Hepatocyte (in vitro differentiated cells): ENCODE measurements around the gene PRKCZ. TPM values are rescaled to one million over a fixed set of nuclear protein-coding genes. Genes with fewer than 3 reads are reported as not detected.

Experiments used
- DNase-seq: peaks from one replicate; pipeline ENCODE4 v3.0.0-alpha.2; 2016; ENCODE audit warnings: low spot score
- H2AFZ ChIP-seq: fragments of 200-600 bp; sonication (generic); 2 replicates; pipeline ENCODE4 v1.6.0; 2016; ENCODE audit warnings: antibody characterized with exemption, mild to moderate bottlenecking
- H3K27ac ChIP-seq: fragments of 200-600 bp; sonication (generic); 2 replicates; pipeline ENCODE4 v1.5.1; 2016; ENCODE audit warnings: mild to moderate bottlenecking
- H3K27me3 ChIP-seq: fragments of 200-600 bp; sonication (generic); 2 replicates; pipeline ENCODE4 v1.6.1; 2016
- H3K36me3 ChIP-seq: fragments of 200-600 bp; sonication (generic); replicated peaks from 2 replicates; pipeline ENCODE4 v1.5.1; 2016; ENCODE audit warnings: low read depth; ENCODE audit not compliant: insufficient read depth
- H3K4me1 ChIP-seq: fragments of 200-600 bp; sonication (generic); 2 replicates; pipeline ENCODE4 v1.5.1; 2016; ENCODE audit warnings: mild to moderate bottlenecking, moderate library complexity; ENCODE audit not compliant: insufficient read depth
- H3K4me2 ChIP-seq: fragments of 200-600 bp; sonication (generic); 2 replicates; pipeline ENCODE4 v1.6.0; 2016
- H3K4me3 ChIP-seq: fragments of 200-600 bp; sonication (generic); 2 replicates; pipeline ENCODE4 v1.5.1; 2016; ENCODE audit warnings: mild to moderate bottlenecking
- H3K79me2 ChIP-seq: fragments of 200-600 bp; sonication (generic); 2 replicates; pipeline ENCODE4 v1.6.0; 2017; ENCODE audit warnings: mild to moderate bottlenecking
- H3K9me2 ChIP-seq: fragments of 200-600 bp; sonication (generic); replicated peaks from 2 replicates; pipeline ENCODE4 v1.6.0; 2017; ENCODE audit warnings: mild to moderate bottlenecking; ENCODE audit not compliant: insufficient read depth
- H3K9me3 ChIP-seq: fragments of 200-600 bp; sonication (generic); 2 replicates; pipeline ENCODE4 v1.5.1; 2016; ENCODE audit warnings: low read depth, mild to moderate bottlenecking
- H4K20me1 ChIP-seq: fragments of 200-600 bp; sonication (generic); 2 replicates; pipeline ENCODE4 v1.6.0; 2016; ENCODE audit warnings: mild to moderate bottlenecking; ENCODE audit not compliant: insufficient read depth, poor library complexity, severe bottlenecking
- EZH2 ChIP-seq: fragments of 200-600 bp; sonication (generic); IDR thresholded peaks from 2 replicates; pipeline ENCODE4 v1.6.1; 2016; ENCODE audit warnings: antibody characterized with exemption, mild to moderate bottlenecking, borderline replicate concordance
- EZH2phosphoT487 ChIP-seq: fragments of 200-600 bp; sonication (generic); IDR thresholded peaks from one replicate; pipeline ENCODE4 v1.6.1; 2018; ENCODE audit warnings: antibody characterized with exemption, mild to moderate bottlenecking, low read depth, moderate library complexity; ENCODE audit not compliant: unreplicated experiment, severe bottlenecking
- WGBS: methylation state at CpG from one replicate; pipeline ENCODE4 v1.1.6; 2016; ENCODE audit warnings: low lambda C conversion rate; ENCODE audit errors: missing lambda C conversion rate; 5-methylcytosine and 5-hydroxymethylcytosine counted together
- polyA plus RNA-seq: library from polyadenylated mRNA; unstranded; fragments of >200 nt; fragmentation: Nextera tagmentation; extraction: Ambion mirVana; gene quantifications from 2 replicates; pipeline ENCODE4 v1.2.1, GENCODE V29; 2016
- total RNA-seq: library from RNA; depleted of rRNA; stranded (reverse); fragments of >200 nt; gene quantifications from 2 replicates; pipeline ENCODE4 v1.2.3, GENCODE V29; 2014
- TF ChIP-seq, protein P1 (sequence below): fragments of 200-600 bp; sonication (generic); IDR thresholded peaks from 2 replicates; pipeline ENCODE4 v1.5.1; 2016; ENCODE audit warnings: antibody characterized with exemption, mild to moderate bottlenecking; ENCODE audit not compliant: poor library complexity

PRKCZ gene
- total and polyA plus RNA-seq, 2 experiments from 2014 or later = 41.0 to 52.3 TPM

DNA sequence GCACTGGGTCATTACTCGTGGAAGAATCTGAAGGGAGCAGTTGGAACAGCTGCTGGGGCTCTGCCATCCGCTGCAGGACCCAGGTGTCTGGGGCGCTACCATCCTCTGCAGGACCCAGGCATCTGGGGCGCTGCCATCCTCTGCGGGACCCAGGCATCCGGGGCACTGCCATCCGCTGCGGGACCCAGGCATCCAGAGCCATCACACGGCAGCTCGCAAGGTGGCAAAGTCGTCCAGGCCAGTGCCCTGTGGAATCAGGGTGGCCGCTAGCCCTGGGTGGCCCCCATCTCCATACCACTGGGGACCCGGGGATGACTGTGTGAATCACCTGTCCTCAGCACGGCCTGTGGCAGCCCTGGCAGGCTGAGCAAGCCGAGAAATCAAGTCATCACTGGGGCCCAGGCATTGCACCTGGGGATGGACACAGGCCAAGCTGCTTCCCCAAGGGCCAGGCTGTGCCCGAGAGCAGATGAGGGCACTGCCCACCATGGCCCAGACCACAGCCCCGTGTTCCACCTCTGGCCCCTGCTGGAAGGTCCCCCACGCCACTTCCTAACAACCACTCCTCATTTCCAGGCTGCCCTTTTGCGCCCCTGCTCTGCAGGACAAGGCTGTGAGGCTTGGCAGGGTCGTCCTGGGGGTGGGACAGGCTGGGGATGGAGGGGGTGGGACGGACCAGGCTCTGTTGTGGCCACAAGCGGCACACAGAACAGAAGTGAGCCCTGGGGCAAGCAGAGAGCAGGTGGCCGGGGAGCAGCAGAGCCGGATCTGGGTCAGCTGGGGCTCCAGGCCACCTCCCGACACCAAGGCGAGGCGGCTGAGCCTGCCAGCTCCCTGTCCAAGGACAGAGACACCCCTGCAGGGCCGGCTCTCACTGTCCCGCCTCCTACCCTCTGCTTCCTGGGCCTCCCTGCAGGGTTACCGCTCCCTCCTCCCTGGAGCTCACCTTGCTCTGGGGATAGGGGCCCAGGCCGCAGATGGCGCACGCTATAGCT is 18.4 kb upstream of the PRKCZ start:
- Histone ChIP-seq H3K4me2 (no peak overlapping the region), H3K9me2 (no peaks in the 10 kb centered on the region), H3K4me3 (no peak overlapping the region), H2AFZ (no peak overlapping the region), H3K79me2 (no peaks in the 10 kb centered on the region), H3K36me3 (no peaks in the 10 kb centered on the region), H4K20me1 (no peaks in the 10 kb centered on the region), H3K27me3 (no peaks in the 10 kb centered on the region), H3K27ac (no peak overlapping the region), H3K4me1 (no peaks in the 10 kb centered on the region), H3K9me3 (no peaks in the 10 kb centered on the region)
- no peak for DNase-seq
- TF ChIP-seq EZH2 (no peak), EZH2phosphoT487 (no peak)
- TF ChIP-seq, protein P1, sequence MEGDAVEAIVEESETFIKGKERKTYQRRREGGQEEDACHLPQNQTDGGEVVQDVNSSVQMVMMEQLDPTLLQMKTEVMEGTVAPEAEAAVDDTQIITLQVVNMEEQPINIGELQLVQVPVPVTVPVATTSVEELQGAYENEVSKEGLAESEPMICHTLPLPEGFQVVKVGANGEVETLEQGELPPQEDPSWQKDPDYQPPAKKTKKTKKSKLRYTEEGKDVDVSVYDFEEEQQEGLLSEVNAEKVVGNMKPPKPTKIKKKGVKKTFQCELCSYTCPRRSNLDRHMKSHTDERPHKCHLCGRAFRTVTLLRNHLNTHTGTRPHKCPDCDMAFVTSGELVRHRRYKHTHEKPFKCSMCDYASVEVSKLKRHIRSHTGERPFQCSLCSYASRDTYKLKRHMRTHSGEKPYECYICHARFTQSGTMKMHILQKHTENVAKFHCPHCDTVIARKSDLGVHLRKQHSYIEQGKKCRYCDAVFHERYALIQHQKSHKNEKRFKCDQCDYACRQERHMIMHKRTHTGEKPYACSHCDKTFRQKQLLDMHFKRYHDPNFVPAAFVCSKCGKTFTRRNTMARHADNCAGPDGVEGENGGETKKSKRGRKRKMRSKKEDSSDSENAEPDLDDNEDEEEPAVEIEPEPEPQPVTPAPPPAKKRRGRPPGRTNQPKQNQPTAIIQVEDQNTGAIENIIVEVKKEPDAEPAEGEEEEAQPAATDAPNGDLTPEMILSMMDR = no peak
- 83% methylated on average over 31 of the region's 33 CpGs for WGBS

DNA sequence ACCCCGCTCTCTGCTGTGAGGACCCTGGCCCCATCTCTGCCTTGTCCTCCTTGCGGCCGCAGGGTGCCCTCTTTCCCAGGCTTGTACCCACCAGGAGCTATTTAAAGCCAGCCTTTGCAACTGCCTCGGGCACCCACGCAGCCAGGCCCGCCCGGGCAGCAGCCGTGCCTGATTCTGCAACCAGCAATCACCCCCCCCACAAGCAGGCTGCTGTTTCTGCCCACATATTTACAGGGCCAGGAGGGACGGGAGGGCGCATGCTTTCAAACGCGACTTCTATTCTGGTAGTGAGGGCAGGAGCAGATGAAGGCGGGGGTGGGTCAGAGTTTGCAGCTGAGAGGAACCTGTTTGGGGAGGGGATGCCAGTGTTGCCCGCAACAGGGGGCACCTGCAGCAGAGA is 17.5 kb upstream of the PRKCZ start:
- no peak overlapping the region for H3K4me3 ChIP-seq
- H3K4me1 ChIP-seq = no peaks in the 10 kb centered on the region
- no peaks in the 10 kb centered on the region for H3K9me2 ChIP-seq
- H3K79me2 ChIP-seq = no peaks in the 10 kb centered on the region
- no peak overlapping the region for H3K4me2 ChIP-seq
- H3K36me3 ChIP-seq = no peaks in the 10 kb centered on the region
- DNase-seq = no peak
- TF ChIP-seq, protein P1 = no peak
- no peak for TF ChIP-seq EZH2phosphoT487
- no peak for TF ChIP-seq EZH2
- H3K27me3 ChIP-seq = no peaks in the 10 kb centered on the region
- H4K20me1 ChIP-seq = no peaks in the 10 kb centered on the region
- H2AFZ ChIP-seq = no peak overlapping the region
- 81% methylated on average over 14 of the region's 14 CpGs for WGBS
- no peaks in the 10 kb centered on the region for H3K9me3 ChIP-seq
- no peak overlapping the region for H3K27ac ChIP-seq

DNA sequence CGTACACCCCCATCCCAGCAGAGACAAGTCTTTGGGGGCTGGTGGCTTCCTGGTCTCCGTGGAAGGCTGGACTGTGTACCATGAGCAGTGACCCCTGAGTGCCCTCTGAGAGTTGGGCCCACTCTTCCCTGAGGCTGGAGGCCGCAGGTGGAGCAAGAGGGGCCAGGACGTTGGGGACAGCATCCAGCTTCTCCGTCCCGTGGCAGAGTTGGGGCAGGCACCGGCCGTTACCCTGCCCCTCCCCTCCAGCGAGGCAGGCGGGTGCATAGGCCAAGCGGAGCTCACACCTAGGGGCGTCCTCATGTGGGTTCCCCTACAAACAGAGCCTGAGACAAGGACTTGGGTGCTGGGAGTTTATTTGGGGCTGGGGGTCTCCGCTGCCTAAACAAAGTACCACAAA is 17.0 kb upstream of the PRKCZ start:
- Histone ChIP-seq H3K9me3 (no peaks in the 10 kb centered on the region), H3K4me3 (no peak overlapping the region), H3K36me3 (no peaks in the 10 kb centered on the region), H3K4me1 (no peaks in the 10 kb centered on the region), H3K79me2 (no peaks in the 10 kb centered on the region), H3K9me2 (no peaks in the 10 kb centered on the region), H3K27ac (no peak overlapping the region), H4K20me1 (no peaks in the 10 kb centered on the region), H2AFZ (no peak overlapping the region), H3K4me2 (no peak overlapping the region), H3K27me3 (no peaks in the 10 kb centered on the region)
- no peak for DNase-seq
- TF ChIP-seq EZH2phosphoT487 (no peak), EZH2 (no peak)
- 84% methylated on average over 12 of the region's 13 CpGs for whole genome bisulfite sequencing

DNA sequence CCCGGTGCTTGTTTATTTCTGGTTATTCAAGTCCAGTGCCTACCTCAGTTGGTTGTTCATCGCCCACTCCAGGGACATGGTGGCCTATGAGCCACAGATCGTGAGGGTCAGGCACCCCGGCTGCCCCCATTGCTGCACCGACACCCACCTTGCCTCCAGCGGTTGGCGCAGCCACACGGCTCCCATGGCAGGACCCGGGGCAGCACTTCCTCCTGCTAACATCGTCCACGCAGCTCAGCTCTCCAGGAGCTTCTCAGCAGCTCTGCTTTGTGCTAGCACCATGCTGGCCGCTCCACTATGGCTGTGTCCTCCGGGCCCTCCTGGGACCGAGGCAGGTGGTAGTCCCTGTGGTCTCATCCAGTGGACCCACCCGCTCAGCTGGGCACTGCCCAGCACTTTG is 13.9 kb upstream of the PRKCZ start:
- Histone ChIP-seq H4K20me1 (no peaks in the 10 kb centered on the region), H3K9me3 (no peaks in the 10 kb centered on the region), H3K27me3 (no peaks in the 10 kb centered on the region), H3K4me1 (no peaks in the 10 kb centered on the region), H3K79me2 (no peaks in the 10 kb centered on the region), H3K4me3 (no peak overlapping the region), H2AFZ (no peak overlapping the region), H3K27ac (no peak overlapping the region), H3K4me2 (no peak overlapping the region), H3K9me2 (no peaks in the 10 kb centered on the region), H3K36me3 (no peaks in the 10 kb centered on the region)
- DNase-seq = no peak
- TF ChIP-seq, protein P1 = no peak
- TF ChIP-seq EZH2phosphoT487 (no peak), EZH2 (no peak)
- 89% methylated on average over 15 of the region's 15 CpGs for WGBS
